GM18505 (cell line): ENCODE results near the gene FYN.

ENCODE experiments used
- ATAC-seq: cut with Tn5 transposase; IDR thresholded peaks from one replicate; pipeline ENCODE4 v1.9.1; 2021; ENCODE audit not compliant: unreplicated experiment
- POLR2A ChIP-seq: IDR thresholded peaks from 4 replicates; pipeline ENCODE4 v1.6.1; 2011; ENCODE audit warnings: borderline replicate concordance; ENCODE audit not compliant: insufficient read depth, insufficient read length; ENCODE audit errors: extremely low read depth

FYN gene

GRCh38 chr6:111780393-111780792 is 92.9 kb downstream of the FYN start:
- no peak for TF ChIP-seq POLR2A
- ATAC-seq: no peak

DNA sequence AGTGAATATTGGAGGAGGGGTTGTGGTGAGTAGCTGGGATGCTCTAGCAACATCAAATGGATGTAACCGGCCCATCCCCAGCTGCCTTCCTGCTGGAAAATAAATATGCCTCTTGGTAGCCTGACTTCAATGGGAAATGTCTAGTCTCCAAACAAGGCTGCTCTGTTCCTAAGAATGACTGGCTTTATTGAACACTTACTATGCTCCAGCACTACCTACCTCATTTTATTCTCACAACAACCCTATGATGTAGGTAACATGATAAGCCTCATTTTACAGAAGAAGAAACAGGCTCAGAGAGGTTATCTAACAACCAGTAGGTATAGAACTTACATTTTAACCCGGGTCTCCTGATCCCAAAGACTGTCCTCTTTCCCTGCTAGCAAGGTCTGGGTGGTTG is 93.6 kb downstream of the FYN start:
- TF ChIP-seq POLR2A: no peak
- ATAC-seq: no peak

- no peak for TF ChIP-seq POLR2A
Measured at GRCh38 chr6:111779031-111779430, 94.2 kb downstream of the FYN start.

DNA sequence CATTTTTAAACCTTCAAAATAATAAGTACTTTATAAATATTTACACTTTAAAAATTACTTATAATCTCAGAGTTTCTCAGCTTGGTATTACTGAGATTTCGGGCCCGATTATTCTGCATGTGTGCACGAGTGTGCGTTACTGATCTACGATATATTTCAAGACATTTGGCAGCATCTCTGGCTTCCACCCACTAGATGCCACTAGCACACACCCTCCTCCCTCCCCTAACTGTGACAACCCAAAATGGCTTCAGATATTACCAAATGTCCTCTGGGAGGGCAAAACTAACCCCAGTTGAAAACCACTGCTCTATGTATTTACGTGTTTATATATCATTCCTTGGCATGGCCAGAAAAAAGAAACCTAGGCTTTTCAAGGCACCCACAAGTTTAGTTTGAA is 95.9 kb downstream of the FYN start:
- no peak for TF ChIP-seq POLR2A

More at GRCh38 chr6:111779031-111779430, 94.2 kb downstream of the FYN start:
- ATAC-seq: no peak

DNA sequence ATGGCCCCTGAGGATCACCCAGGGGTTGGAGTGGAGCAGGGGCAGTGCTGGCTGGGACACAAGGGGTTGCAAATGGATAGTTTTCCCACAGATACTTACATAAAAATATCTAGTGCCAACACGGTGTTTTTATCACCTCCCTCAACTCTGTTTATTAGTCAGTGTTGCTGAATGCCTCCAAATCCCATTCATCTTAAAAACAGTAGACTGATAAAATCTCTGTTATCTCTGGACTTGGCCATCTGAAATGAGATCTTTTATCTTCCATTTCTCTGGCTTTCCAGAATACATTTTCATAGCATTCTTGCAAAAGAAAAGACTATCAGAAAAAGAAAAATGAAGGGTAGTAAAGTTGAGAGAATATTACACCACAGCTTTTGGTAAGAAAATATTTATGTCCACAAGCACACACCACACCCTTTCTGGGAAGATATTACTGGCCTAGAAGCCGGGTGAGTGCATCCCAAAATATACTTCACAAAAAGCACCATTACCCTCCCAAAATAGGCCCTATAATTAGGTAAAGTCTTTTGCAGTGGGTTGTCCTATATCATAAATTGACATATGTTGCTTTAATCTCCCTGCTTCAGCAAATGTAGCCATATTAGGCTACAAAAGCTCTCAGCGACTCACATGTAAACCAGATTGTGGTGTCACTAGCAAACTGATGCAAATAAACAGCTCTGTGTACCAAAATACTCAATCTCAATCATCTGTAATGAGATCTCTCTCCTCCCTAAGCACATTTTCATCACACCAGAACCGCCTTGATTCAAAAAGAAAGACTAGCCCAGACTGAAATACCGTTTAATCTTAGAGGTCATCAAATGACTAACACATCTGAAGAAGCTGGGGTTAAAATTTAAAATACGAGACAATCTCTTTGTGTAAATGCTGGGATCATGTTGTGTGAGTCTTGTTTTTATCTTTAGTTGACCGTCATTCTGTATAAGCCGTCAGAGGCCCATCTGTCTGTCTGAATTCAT is 96.7 kb downstream of the FYN start:
- TF ChIP-seq POLR2A: no peak
- no peak for ATAC-seq

More for the DNA sequence above, 95.9 kb downstream of the FYN start:
- no peak for ATAC-seq

GRCh38 chr6:111775145-111775922 is 97.9 kb downstream of the FYN start:
- TF ChIP-seq POLR2A: no peak
- ATAC-seq: no peak

DNA sequence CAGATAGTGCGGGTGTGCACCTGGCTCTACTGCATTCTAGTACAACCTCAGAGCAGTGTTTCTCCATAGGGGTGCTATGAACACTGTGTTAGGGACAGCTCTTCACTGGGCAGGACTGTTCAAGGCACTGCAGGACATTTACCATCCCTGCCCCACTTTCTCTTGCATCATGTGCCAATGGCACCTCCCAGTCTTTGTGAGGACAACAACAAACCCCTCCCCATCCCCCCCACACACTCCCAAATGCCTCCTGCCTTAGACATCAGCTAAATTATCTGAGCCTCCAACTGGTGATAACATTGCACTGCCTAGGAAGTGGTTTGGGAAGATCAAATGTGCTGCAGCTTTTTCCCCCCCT is 98.9 kb downstream of the FYN start:
- TF ChIP-seq POLR2A: no peak
- ATAC-seq: no peak

- TF ChIP-seq POLR2A: no peak
- no peak for ATAC-seq
Measured at GRCh38 chr6:111773501-111774345, 99.5 kb downstream of the FYN start.

- no peak for TF ChIP-seq POLR2A
Measured at GRCh38 chr6:111772381-111772780, 100.9 kb downstream of the FYN start.

DNA sequence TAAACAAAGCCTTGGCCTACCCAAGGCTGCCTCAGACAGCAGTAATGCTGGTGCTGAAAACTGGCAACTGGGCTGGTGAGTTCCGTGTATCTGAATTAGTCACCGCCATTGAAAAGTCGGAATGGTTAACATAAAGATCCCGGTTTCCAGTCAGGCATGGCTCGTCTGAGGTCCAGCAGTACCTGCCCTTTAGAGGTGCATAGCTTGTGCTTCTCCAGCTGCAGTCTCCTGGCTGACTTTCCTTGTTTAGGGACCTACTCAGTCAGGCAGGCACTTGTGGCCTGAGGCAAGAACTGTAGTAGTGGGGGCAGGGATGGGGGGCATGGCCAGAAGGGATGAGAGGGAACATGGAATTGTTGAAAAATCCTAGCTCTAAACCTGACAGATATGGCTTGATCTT is 101.6 kb downstream of the FYN start:
- TF ChIP-seq POLR2A: no peak
- no peak for ATAC-seq

More at GRCh38 chr6:111772381-111772780, 100.9 kb downstream of the FYN start:
- ATAC-seq: no peak

DNA sequence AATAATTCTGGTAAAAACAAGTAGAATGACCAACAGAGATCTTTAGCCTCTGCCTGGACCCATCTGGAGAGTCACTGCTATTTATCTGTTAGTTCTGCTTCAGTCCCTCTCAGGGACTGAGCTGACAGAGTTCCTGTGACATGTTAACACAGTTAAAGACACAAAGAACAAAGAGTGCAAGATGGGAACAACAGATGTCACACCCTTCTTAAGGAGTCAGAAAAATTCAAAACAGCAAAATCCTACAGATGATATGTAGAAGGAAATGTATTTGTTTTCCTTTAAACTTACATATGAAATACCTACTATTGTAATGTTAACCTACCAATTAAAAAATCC is 102.2 kb downstream of the FYN start:
- no peak for TF ChIP-seq POLR2A
- ATAC-seq: no peak

GRCh38 chr6:111770263-111771093 is 102.8 kb downstream of the FYN start:
- no peak for TF ChIP-seq POLR2A

More at GRCh38 chr6:111770263-111771093, 102.8 kb downstream of the FYN start:
- ATAC-seq: no peak
